Measurements from ENCODE around the gene BABAM2. TPM values are rescaled to one million over a fixed set of nuclear protein-coding genes. Genes with fewer than 3 reads are reported as not detected.

Gene BABAM2
- total RNA-seq, 1 donor: 42.0 TPM

DNA sequence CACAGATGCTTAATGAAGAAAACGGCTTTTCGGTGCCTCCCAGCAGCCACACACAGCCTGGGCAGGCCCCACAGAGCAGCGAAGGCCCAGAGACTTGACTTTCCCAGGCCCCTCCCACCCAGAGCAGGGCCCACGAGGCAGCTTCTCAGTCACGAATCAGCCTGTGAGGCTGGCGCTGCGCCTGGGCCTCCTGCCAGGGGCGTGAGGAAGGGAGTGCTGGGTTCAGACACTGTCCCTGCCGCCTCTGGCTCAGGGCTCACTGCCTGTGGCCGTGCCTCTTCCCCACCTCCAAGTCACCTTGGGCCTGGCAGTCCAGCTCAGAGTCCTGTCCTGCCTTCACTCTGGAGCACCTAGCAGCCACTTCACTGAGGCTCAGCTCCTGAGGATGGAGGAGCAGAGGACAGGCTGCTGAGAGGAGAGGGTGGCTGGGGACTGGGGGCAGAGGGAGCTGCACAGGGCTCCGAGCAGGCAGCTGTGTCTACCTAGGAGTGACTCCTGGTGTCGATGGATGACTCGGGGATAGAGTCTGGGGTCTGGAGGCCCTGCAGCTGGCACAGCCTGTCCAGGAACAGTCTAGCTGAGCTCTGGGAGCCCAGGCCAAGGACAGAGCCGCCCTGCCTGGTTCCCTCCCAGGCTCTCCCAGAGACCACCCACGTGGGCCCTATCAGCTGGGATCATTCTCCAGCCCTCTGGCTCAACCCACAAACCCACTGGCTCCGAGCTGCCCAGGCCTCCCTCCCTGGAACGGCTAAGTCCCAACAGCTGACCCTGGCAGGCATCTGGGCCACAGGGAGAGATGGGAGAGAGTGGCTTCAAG lies 465.8 kb downstream of the BABAM2 start:
- H3K27ac ChIP-seq (ENCODE audit: low read depth, low read length): peak overlapping the region; percentile 91
- H2AFZ ChIP-seq (ENCODE audit: low read length): peak overlapping the region; percentile 86
- H3K79me2 ChIP-seq (ENCODE audit: insufficient read depth, low read length): no peaks in the 10 kb centered on the region
- H3K4me3 ChIP-seq (ENCODE audit: insufficient read depth, low read length): no peak overlapping the region
- no peaks in the 10 kb centered on the region for H4K20me1 ChIP-seq (ENCODE audit: insufficient read depth, low read length)
- peaks cover 44% of the 10 kb centered on the region for H3K4me1 ChIP-seq (ENCODE audit: insufficient read depth, low read length)
- H3K4me2 ChIP-seq (ENCODE audit: insufficient read depth, low read length): no peak overlapping the region
- no peaks in the 10 kb centered on the region for H3K27me3 ChIP-seq (ENCODE audit: insufficient read depth, low read length)
- TF ChIP-seq, protein P1, sequence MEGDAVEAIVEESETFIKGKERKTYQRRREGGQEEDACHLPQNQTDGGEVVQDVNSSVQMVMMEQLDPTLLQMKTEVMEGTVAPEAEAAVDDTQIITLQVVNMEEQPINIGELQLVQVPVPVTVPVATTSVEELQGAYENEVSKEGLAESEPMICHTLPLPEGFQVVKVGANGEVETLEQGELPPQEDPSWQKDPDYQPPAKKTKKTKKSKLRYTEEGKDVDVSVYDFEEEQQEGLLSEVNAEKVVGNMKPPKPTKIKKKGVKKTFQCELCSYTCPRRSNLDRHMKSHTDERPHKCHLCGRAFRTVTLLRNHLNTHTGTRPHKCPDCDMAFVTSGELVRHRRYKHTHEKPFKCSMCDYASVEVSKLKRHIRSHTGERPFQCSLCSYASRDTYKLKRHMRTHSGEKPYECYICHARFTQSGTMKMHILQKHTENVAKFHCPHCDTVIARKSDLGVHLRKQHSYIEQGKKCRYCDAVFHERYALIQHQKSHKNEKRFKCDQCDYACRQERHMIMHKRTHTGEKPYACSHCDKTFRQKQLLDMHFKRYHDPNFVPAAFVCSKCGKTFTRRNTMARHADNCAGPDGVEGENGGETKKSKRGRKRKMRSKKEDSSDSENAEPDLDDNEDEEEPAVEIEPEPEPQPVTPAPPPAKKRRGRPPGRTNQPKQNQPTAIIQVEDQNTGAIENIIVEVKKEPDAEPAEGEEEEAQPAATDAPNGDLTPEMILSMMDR (IDR thresholded peaks at IDR 0.05; ENCODE audit: extremely low read depth, low read depth, low read length): no peak
- no peaks in the 10 kb centered on the region for H3K36me3 ChIP-seq (ENCODE audit: insufficient read depth, low read length)
- DNase-seq (ENCODE audit: insufficient read length, low spot score, missing footprints): peak; percentile 99
- H3K9me3 ChIP-seq (ENCODE audit: low read depth, low read length): no peaks in the 10 kb centered on the region

DNA sequence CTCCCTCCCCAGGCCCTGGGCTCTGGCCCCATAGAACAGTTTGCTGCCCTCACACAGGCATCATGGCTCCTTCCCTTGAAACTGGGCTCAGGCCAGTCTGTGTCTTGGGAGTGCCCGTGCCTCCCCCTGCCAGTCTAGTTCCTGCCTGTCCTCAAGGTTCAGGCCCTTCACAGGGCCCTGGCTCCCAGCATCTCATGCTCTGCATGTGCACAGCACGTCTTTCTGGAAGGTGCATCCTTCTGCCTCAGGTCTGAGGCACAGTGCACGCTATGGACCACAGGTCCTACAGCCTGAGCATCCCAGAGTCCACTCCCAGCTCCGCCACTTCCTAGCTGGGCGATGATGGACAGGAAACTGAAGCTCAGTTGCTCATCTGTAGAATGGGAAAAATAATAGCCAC lies 466.5 kb downstream of the BABAM2 start:
- no peaks in the 10 kb centered on the region for H3K27me3 ChIP-seq (ENCODE audit: insufficient read depth, low read length)
- H3K27ac ChIP-seq (ENCODE audit: low read depth, low read length): peak overlapping the region; percentile 91
- DNase-seq (ENCODE audit: insufficient read length, low spot score, missing footprints): no peak
- H3K36me3 ChIP-seq (ENCODE audit: insufficient read depth, low read length): no peaks in the 10 kb centered on the region
- no peaks in the 10 kb centered on the region for H4K20me1 ChIP-seq (ENCODE audit: insufficient read depth, low read length)
- no peak overlapping the region for H3K4me2 ChIP-seq (ENCODE audit: insufficient read depth, low read length)
- TF ChIP-seq, protein P1 (IDR thresholded peaks at IDR 0.05; ENCODE audit: extremely low read depth, low read depth, low read length): no peak
- H2AFZ ChIP-seq (ENCODE audit: low read length): peak overlapping the region; percentile 86
- no peaks in the 10 kb centered on the region for H3K79me2 ChIP-seq (ENCODE audit: insufficient read depth, low read length)
- H3K4me3 ChIP-seq (ENCODE audit: insufficient read depth, low read length): no peak overlapping the region
- peaks cover 44% of the 10 kb centered on the region for H3K4me1 ChIP-seq (ENCODE audit: insufficient read depth, low read length)
- no peaks in the 10 kb centered on the region for H3K9me3 ChIP-seq (ENCODE audit: low read depth, low read length)

DNA sequence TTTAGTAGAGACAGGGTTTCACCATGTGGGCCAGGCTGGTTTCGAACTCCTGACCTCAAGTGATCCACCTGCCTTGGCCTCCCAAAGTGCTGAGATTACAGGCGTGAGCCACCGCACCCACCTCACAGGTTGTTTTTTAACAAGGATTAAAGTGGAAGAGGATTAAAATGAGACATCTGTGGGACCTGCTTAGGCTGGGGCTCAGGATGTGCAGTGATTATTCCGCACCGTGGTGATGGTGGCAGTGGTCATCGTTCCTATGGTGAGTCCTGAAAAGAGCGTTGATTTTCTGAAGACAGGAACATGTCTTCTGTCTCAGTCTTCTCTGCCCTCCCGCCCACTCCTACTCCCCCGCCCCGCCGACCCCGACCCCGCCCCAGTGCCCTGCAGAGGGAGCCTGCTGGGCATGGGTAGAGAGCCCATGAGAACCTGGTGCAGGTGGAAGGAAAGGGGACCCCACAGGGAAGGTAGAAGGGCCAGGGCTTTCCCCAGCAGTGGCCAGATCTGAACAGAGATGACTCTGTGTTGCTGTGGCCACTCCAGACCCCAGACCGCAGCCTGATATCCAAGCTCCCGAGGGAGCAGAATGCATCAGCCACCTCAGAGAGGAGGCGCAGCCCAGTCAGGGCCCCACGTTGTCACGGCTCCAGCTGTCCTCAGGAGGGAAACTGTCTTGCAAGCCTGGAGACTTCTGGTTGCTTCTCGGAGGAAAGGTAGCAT lies 467.6 kb downstream of the BABAM2 start:
- Histone ChIP-seq H3K36me3 (ENCODE audit: insufficient read depth, low read length) (no peaks in the 10 kb centered on the region), H3K9me3 (ENCODE audit: low read depth, low read length) (no peaks in the 10 kb centered on the region), H3K27ac (ENCODE audit: low read depth, low read length) (peak overlapping the region; percentile 67), H3K4me2 (ENCODE audit: insufficient read depth, low read length) (no peak overlapping the region), H3K4me3 (ENCODE audit: insufficient read depth, low read length) (no peak overlapping the region), H4K20me1 (ENCODE audit: insufficient read depth, low read length) (no peaks in the 10 kb centered on the region), H2AFZ (ENCODE audit: low read length) (peak overlapping the region; percentile 26), H3K27me3 (ENCODE audit: insufficient read depth, low read length) (no peaks in the 10 kb centered on the region), H3K4me1 (ENCODE audit: insufficient read depth, low read length) (peaks cover 44% of the 10 kb centered on the region), H3K79me2 (ENCODE audit: insufficient read depth, low read length) (no peaks in the 10 kb centered on the region)
- TF ChIP-seq, protein P1 (IDR thresholded peaks at IDR 0.05; ENCODE audit: extremely low read depth, low read depth, low read length): no peak
- peak; percentile 80 for DNase-seq (ENCODE audit: insufficient read length, low spot score, missing footprints)

DNA sequence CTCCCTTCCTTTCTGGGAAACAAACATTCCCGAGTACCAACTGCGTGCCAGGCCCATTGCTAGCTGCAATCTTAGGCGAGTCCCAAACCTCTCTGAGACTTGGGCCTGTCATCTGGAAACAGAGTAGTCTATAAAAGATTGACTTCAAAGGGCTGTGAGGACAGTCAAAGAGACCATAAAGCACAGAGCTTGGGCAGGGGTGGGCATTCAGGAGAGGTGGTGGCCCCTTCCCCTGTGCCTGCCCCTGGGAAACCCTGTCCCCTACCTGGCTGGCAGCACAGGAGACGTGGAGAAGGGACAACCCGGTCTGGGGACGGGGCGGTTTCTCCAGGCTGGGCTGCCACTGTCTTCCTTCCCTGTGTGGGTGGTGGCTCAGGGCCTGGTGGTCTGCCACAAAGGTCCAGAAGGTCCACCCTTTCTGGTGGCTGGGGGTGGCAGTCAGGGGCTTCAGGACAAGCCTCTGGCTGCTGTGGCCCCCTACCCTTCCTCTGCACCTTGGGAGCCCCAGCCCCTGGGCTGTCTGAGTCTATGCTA lies 468.2 kb downstream of the BABAM2 start:
- Histone ChIP-seq H3K4me1 (ENCODE audit: insufficient read depth, low read length) (peaks cover 44% of the 10 kb centered on the region), H2AFZ (ENCODE audit: low read length) (peak overlapping the region; percentile 26), H3K4me2 (ENCODE audit: insufficient read depth, low read length) (no peak overlapping the region)

More for the DNA sequence above, 468.2 kb downstream of the BABAM2 start:
- Histone ChIP-seq H3K4me3 (ENCODE audit: insufficient read depth, low read length) (no peak overlapping the region), H3K79me2 (ENCODE audit: insufficient read depth, low read length) (no peaks in the 10 kb centered on the region), H4K20me1 (ENCODE audit: insufficient read depth, low read length) (no peaks in the 10 kb centered on the region), H3K27ac (ENCODE audit: low read depth, low read length) (peak overlapping the region; percentile 67), H3K9me3 (ENCODE audit: low read depth, low read length) (no peaks in the 10 kb centered on the region), H3K36me3 (ENCODE audit: insufficient read depth, low read length) (no peaks in the 10 kb centered on the region), H3K27me3 (ENCODE audit: insufficient read depth, low read length) (no peaks in the 10 kb centered on the region)
- DNase-seq (ENCODE audit: insufficient read length, low spot score, missing footprints): peak; percentile 72
- TF ChIP-seq, protein P1 (IDR thresholded peaks at IDR 0.05; ENCODE audit: extremely low read depth, low read depth, low read length): no peak

All from osteoblast (primary cell).